HepG2 (cell line): Measurements from ENCODE around the gene MFNG. TPM values are rescaled to one million over a fixed set of nuclear protein-coding genes. Genes with fewer than 3 reads are reported as not detected.

Experiments used
- ADNP ChIP-seq: sonication (generic); formaldehyde crosslinking; IDR thresholded peaks from 2 replicates; pipeline ENCODE4 v1.4.0; 2020; ENCODE audit warnings: missing genetic modification reagents
- FOXP4 ChIP-seq: sonication (generic); formaldehyde crosslinking; IDR thresholded peaks from 2 replicates; pipeline ENCODE4 v1.4.0; 2020; ENCODE audit warnings: missing genetic modification reagents
- GABPA ChIP-seq, 2 experiments: IDR thresholded peaks; 2 replicates each; pipeline ENCODE4 v1.6.1; 2011 to 2016; ENCODE audit warnings: low read depth in 2 of 2, low read length in 1 of 2, missing biosample characterization in 1 of 2, missing genetic modification characterization in 1 of 2
- GATAD1 ChIP-seq: IDR thresholded peaks from 2 replicates; pipeline ENCODE4 v1.6.1; 2016; ENCODE audit warnings: missing genetic modification reagents, missing compliant biosample characterization
- GATAD2A ChIP-seq: IDR thresholded peaks from 2 replicates; pipeline ENCODE4 v1.6.1; 2016
- GLMP ChIP-seq: sonication (generic); formaldehyde crosslinking; IDR thresholded peaks from 2 replicates; pipeline ENCODE4 v1.9.0; 2021; ENCODE audit warnings: missing genetic modification reagents, mild to moderate bottlenecking, borderline replicate concordance
- HOMEZ ChIP-seq: IDR thresholded peaks from 2 replicates; pipeline ENCODE4 v1.6.1; 2016; ENCODE audit warnings: low read depth
- IRX3 ChIP-seq: sonication (generic); formaldehyde crosslinking; IDR thresholded peaks from 2 replicates; pipeline ENCODE4 v1.8.1; 2023; ENCODE audit warnings: mild to moderate bottlenecking, low read depth, missing genetic modification reagents, borderline replicate concordance
- ISX ChIP-seq: sonication (generic); formaldehyde crosslinking; conservative IDR thresholded peaks from 2 replicates; pipeline ENCODE4 v1.5.0; 2020; ENCODE audit warnings: missing genetic modification reagents
- MXD4 ChIP-seq: IDR thresholded peaks from 2 replicates; pipeline ENCODE4 v1.6.1; 2016; ENCODE audit warnings: mild to moderate bottlenecking, missing biosample characterization, missing genetic modification reagents
- NFKB2 ChIP-seq: sonication (generic); formaldehyde crosslinking; IDR thresholded peaks from 2 replicates; pipeline ENCODE4 v1.4.0; 2020; ENCODE audit warnings: missing genetic modification reagents, borderline replicate concordance
- NR2F6 ChIP-seq, 2 experiments: IDR thresholded peaks; 2 replicates each; pipeline ENCODE4 v1.6.1; 2016; ENCODE audit warnings: antibody characterized with exemption in 1 of 2, mild to moderate bottlenecking in 1 of 2
- SATB2 ChIP-seq: sonication (generic); formaldehyde crosslinking; IDR thresholded peaks from 2 replicates; pipeline ENCODE4 v1.5.0; 2020; ENCODE audit warnings: missing genetic modification reagents
- SMARCE1 ChIP-seq: fragments of 450-650 bp; IDR thresholded peaks from 2 replicates; pipeline ENCODE4 v1.6.1; 2017; ENCODE audit warnings: borderline replicate concordance
- ZBTB39 ChIP-seq: sonication (generic); formaldehyde crosslinking; IDR thresholded peaks from 2 replicates; pipeline ENCODE4 v1.5.0; 2020; ENCODE audit warnings: missing genetic modification reagents
- ZNF24 ChIP-seq: fragments of 450-650 bp; IDR thresholded peaks from 2 replicates; pipeline ENCODE4 v1.6.1; 2017; ENCODE audit warnings: antibody characterized with exemption, mild to moderate bottlenecking
- ZNF382 ChIP-seq: sonication (generic); formaldehyde crosslinking; IDR thresholded peaks from 2 replicates; pipeline ENCODE4 v1.5.0; 2020; ENCODE audit warnings: missing genetic modification reagents, mild to moderate bottlenecking, borderline replicate concordance
- ZNF558 ChIP-seq: sonication (generic); formaldehyde crosslinking; IDR thresholded peaks from 2 replicates; pipeline ENCODE4 v1.9.0; 2022; ENCODE audit warnings: mild to moderate bottlenecking, missing genetic modification reagents, borderline replicate concordance
- ZNF670 ChIP-seq: sonication (generic); formaldehyde crosslinking; IDR thresholded peaks from 2 replicates; pipeline ENCODE4 v1.8.0; 2022; ENCODE audit warnings: mild to moderate bottlenecking, missing genetic modification reagents, borderline replicate concordance
- ZXDC ChIP-seq: sonication (generic); formaldehyde crosslinking; IDR thresholded peaks from 2 replicates; pipeline ENCODE4 v1.5.0; 2020; ENCODE audit warnings: mild to moderate bottlenecking, missing genetic modification reagents
- polyA plus RNA-seq, 8 experiments: library from polyadenylated mRNA; depleted of rRNA in 3 of 8; stranded (reverse) in 7 of 8; unstranded in 1 of 8; fragments of >200 nt; fragmentation: Illumina TruSeq in 4 of 8; extraction: Trizol in 4 of 8; gene quantifications; 2 replicates each; pipeline versions ENCODE4 v1.2.1 to v1.2.3, GENCODE V29; 2011 to 2016; ENCODE audit warnings: low read depth in 4 of 8, missing spikeins in 1 of 8, mixed read lengths in 1 of 8; ENCODE audit not compliant: insufficient read depth in 1 of 8
- total RNA-seq, 5 experiments: library from RNA; depleted of rRNA; stranded (reverse); fragments of >200 nt; fragmentation: Illumina TruSeq; extraction: Trizol; gene quantifications; 2 replicates each; pipeline ENCODE4 v1.2.3, GENCODE V29; 2016; ENCODE audit warnings: low read depth in 1 of 5

The MFNG gene
- total and polyA plus RNA-seq, 2 of the 13 experiments (the other 11 are each of a cell fraction or from before 2014, with no cell fraction given), result 1.0 to 11.7 TPM

GRCh38 chr22:37488337-37489135, 2.4 kb upstream of the MFNG start (continued):
- TF ChIP-seq NFKB2 (CRISPR knock-in tag) (peak; percentile 20; the same call in 1 of the 2 replicates), FOXP4 (peak; percentile 62), GABPA (IDR thresholded peaks at IDR 0.05; ENCODE audit: low read depth, low read length) (no peak), GABPA (CRISPR knock-in tag; IDR thresholded peaks at IDR 0.05; ENCODE audit: low read depth) (no peak), ZNF670 (CRISPR knock-in tag) (peak; percentile 20; the same call in 1 of the 2 replicates), ZXDC (CRISPR knock-in tag) (no peak), ZBTB39 (CRISPR knock-in tag) (no peak), IRX3 (CRISPR knock-in tag) (no peak), SMARCE1 (no peak), SATB2 (CRISPR knock-in tag) (no peak), MXD4 (no peak), ISX (no peak), ZNF24 (no peak), GATAD2A (CRISPR knock-in tag) (0 out of 2 replicates have a peak, but pooled peaks have one; percentile 53), GATAD1 (CRISPR knock-in tag) (no peak), GLMP (no peak), NR2F6 (IDR thresholded peaks at IDR 0.05) (peak; percentile 29; the same call in 1 of the 2 replicates), NR2F6 (CRISPR knock-in tag; IDR thresholded peaks at IDR 0.05) (peak; percentile 80), ZNF558 (CRISPR knock-in tag) (no peak; the same call in 1 of the 2 replicates), ZNF382 (no peak), HOMEZ (CRISPR knock-in tag) (peak; percentile 22; the same call in 1 of the 2 replicates), ADNP (no peak)
